SK-MEL-5 (cell line): ENCODE results near the gene LGALS1. TPM values are rescaled to one million over a fixed set of nuclear protein-coding genes. Genes with fewer than 3 reads are reported as not detected.

ENCODE experiments used
- DNase-seq: peaks from one replicate; pipeline ENCODE4 v3.0.0-alpha.2; 2016; ENCODE audit warnings: low read depth, low spot score
- in situ Hi-C: cut with HindIII; loops from 2 replicates; pipeline ENCODE4 v1.10.0; 2016; ENCODE audit warnings: low sequenced_read_pairs, high pct_unique_total_duplicates, low pct_unique_long_range_greater_than_20kb
- polyA plus RNA-seq, 2 experiments: library from polyadenylated mRNA; depleted of rRNA; stranded (reverse); fragments of >200 nt; gene quantifications; 2 replicates each; pipeline ENCODE4 v1.2.3, GENCODE V29; 2015
- total RNA-seq: library from RNA; depleted of rRNA; stranded (reverse); fragments of >200 nt; shearing (Covaris generic); gene quantifications from 2 replicates; pipeline ENCODE4 v1.2.3, GENCODE V29; 2014; rRNA removed

Gene LGALS1
- total RNA-seq, result 978 and 1,315 TPM in 2 replicates
- polyA plus RNA-seq (2015; cell fraction: cytosol; rRNA removed), result 622 and 774 TPM in 2 replicates
- 90.5 and 124 TPM in 2 replicates for polyA plus RNA-seq (2015; cell fraction: nucleus; rRNA removed)

GRCh38 chr22:37674951-37675929, at the start of gene LGALS1:
LGALS1 (plus strand) TSS chr22:37675636; CDS start chr22:37675703, 67 bp downstream.
- DNase-seq, result peak; percentile 95
- in situ Hi-C loops, result no loop called here

- in situ Hi-C loops, result no loop called here
- DNase-seq, result no peak
Observed at GRCh38 chr22:37625737-37626136, 49.7 kb upstream of the LGALS1 start.

GRCh38 chr22:37626144-37626543, 49.3 kb upstream of the LGALS1 start:
- in situ Hi-C loops, result no loop called here

GRCh38 chr22:37626556-37627075, 48.8 kb upstream of the LGALS1 start:
- in situ Hi-C loops, result no loop called here
- DNase-seq, result no peak

More at GRCh38 chr22:37626144-37626543, 49.3 kb upstream of the LGALS1 start:
- no peak for DNase-seq

- DNase-seq, result no peak
- in situ Hi-C loops, result no loop called here
Observed at GRCh38 chr22:37627121-37627520, 48.3 kb upstream of the LGALS1 start.

GRCh38 chr22:37627545-37627944, 47.9 kb upstream of the LGALS1 start:
- in situ Hi-C loops, result no loop called here
- DNase-seq, result no peak

- in situ Hi-C loops, result no loop called here
Observed at GRCh38 chr22:37628830-37629229, 46.6 kb upstream of the LGALS1 start.

GRCh38 chr22:37629928-37630327, 45.5 kb upstream of the LGALS1 start:
- in situ Hi-C loops, result no loop called here
- DNase-seq, result no peak

More at GRCh38 chr22:37628830-37629229, 46.6 kb upstream of the LGALS1 start:
- no peak for DNase-seq

- no peak for DNase-seq
- in situ Hi-C loops, result no loop called here
Observed at GRCh38 chr22:37630839-37631435, 44.5 kb upstream of the LGALS1 start.

- DNase-seq, result no peak
- in situ Hi-C loops, result no loop called here
Observed at GRCh38 chr22:37631448-37632173, 43.8 kb upstream of the LGALS1 start.

GRCh38 chr22:37632174-37633088, 43.0 kb upstream of the LGALS1 start:
- DNase-seq, result no peak
- in situ Hi-C loops, result no loop called here

- DNase-seq, result no peak
- in situ Hi-C loops, result no loop called here
Observed at GRCh38 chr22:37633089-37633624, 42.3 kb upstream of the LGALS1 start.

GRCh38 chr22:37633625-37634416, 41.6 kb upstream of the LGALS1 start:
- in situ Hi-C loops, result no loop called here
- no peak for DNase-seq

- no peak for DNase-seq
- in situ Hi-C loops, result no loop called here
Observed at GRCh38 chr22:37634417-37634924, 41.0 kb upstream of the LGALS1 start.

- in situ Hi-C loops, result no loop called here
- DNase-seq, result no peak
Observed at GRCh38 chr22:37635157-37635556, 40.3 kb upstream of the LGALS1 start.
